Astrocyte of the cerebellum (primary cell): ENCODE measurements around the gene GRHL1.
A peak's percentile ranks its signal among the peaks of the same experiment; 100 is the strongest.

ENCODE experiments used
- DNase-seq: peaks from one replicate; pipeline ENCODE4 v3.0.0-alpha.2; 2011; ENCODE audit warnings: low read depth
- H3K4me3 ChIP-seq: 2 replicates; pipeline ENCODE4 v1.5.1; 2011; ENCODE audit warnings: mild to moderate bottlenecking, low read depth, low read length, moderate library complexity
- CTCF ChIP-seq: IDR thresholded peaks from 2 replicates; pipeline ENCODE4 v1.5.1; 2012; ENCODE audit warnings: low read length, low read depth, moderate library complexity, mild to moderate bottlenecking; ENCODE audit errors: missing control alignments
- in situ Hi-C: cut with HindIII; loops from 2 replicates; pipeline ENCODE4 v1.10.0; 2017; ENCODE audit warnings: low sequenced_read_pairs

The GRHL1 gene

DNA sequence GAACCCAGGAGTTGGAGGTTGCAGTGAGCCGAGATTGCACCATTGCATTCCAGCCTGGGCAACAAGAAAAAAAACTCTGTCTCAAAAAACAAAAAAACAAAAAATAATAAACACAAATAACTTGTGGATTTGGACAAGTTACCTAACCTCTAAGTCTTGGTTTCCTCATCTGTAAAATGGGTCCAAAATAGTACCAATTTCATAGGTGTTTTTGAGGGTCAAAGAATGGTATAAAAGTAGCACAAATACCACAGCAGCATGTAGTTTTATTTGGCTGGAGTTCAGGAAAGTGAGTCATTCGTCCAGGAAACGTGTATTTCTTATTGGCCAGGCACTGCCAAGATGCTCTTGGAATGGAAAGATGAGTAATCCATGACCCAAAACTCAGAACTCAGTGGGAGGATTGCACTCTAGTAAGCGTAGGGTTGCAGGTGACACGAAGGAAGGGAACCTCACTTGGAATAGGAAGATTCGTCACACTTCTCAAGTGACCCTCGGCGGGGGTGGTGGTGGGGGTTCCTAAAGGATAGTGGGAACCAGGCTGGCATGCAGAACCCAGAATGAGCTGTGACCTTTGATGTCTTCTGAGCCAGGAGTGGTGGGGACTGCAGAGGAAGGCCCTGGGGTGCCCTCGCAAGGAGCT, 24.4 kb downstream of the GRHL1 start:
- peak; percentile 94 for DNase-seq
- in situ Hi-C loops = no loop called here

DNA sequence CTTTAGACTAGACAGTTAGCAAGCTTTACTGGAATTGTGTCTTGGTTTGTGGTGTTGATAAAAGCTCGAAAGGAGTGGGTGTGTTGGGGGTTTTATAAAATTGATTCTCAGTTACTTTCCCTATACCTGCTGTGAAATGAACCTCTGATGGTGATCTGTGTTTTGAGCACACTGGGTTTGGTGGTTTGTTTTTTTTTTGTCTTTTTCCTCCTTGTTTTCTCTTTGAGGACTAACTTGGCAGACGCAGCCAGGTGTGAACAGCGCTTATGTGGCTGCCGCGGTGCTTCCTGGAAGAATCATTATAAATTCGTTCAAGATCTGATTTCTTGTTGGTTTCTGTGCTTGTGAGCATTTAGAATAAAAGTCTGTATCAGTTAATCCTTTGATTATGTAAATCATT, 28.5 kb downstream of the GRHL1 start:
- in situ Hi-C loops = no loop called here

More for the DNA sequence above, 24.4 kb downstream of the GRHL1 start:
- no peak for TF ChIP-seq CTCF
- no peak overlapping the region for H3K4me3 ChIP-seq

DNA sequence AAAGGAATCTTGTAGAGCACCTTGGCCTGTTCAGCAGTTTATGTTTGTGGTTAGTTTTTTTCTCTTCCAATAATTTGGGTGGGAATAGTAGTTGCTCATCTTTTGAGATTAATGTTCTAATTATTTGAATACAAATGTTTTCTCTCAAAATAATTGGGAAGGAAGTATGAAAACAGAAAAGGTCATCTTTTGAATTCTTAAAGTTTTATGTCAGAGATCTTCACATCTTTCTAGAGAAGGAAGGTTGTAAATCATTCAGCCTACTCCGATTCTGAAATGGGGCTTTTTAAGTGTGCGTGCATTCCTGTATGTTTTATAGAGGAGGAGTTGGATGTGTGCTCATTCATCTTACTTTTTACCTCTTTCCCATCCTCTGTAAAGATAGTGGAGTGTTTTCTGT, 29.0 kb downstream of the GRHL1 start:
- no peak for DNase-seq
- TF ChIP-seq CTCF = no peak
- H3K4me3 ChIP-seq = no peak overlapping the region
- in situ Hi-C loops = no loop called here

More for the DNA sequence above, 28.5 kb downstream of the GRHL1 start:
- no peak for DNase-seq
- no peak overlapping the region for H3K4me3 ChIP-seq
- TF ChIP-seq CTCF = no peak

DNA sequence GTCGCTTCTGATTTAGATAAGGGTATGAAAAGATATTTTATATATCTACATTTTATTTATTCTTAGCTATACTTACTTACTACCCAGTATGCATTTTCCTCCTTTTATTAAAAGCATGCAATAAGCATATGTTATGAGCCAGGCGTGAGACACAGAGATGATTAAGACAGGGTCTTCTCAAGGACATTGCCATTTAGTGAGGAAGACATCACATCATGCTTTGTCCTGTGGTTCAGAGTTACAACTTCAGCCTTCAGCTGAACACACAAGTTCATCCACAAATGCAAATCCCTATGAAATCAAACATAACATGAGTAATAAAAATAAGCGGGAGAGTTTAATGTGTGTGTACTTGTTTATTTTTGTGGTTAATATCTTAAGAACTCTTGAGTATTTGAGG, 30.2 kb downstream of the GRHL1 start:
- no peak overlapping the region for H3K4me3 ChIP-seq
- no peak for DNase-seq
- TF ChIP-seq CTCF = no peak
- in situ Hi-C loops = no loop called here

- no peak overlapping the region for H3K4me3 ChIP-seq
- TF ChIP-seq CTCF = no peak
- in situ Hi-C loops = no loop called here
- DNase-seq = peak; percentile 80
Measured at GRCh38 chr2:9982248-9982647, 30.8 kb downstream of the GRHL1 start.

- in situ Hi-C loops = no loop called here
- TF ChIP-seq CTCF = no peak
- DNase-seq = no peak
Measured at GRCh38 chr2:9982891-9983290, 31.4 kb downstream of the GRHL1 start.

More at GRCh38 chr2:9982891-9983290, 31.4 kb downstream of the GRHL1 start:
- no peak overlapping the region for H3K4me3 ChIP-seq
